Choroid plexus epithelial cell (primary cell): Measurements from ENCODE around the gene EPB41L2.
A peak's percentile ranks its signal among the peaks of the same experiment; 100 is the strongest.

ENCODE experiments used
- DNase-seq: peaks from one replicate; pipeline ENCODE4 v3.0.0-alpha.2; 2010; ENCODE audit warnings: low read depth
- H3K4me3 ChIP-seq: 2 replicates; pipeline ENCODE4 v1.5.1; 2011; ENCODE audit warnings: low read depth, mild to moderate bottlenecking, control low read depth, low read length, moderate library complexity
- CTCF ChIP-seq: conservative IDR thresholded peaks from 2 replicates; pipeline ENCODE4 v1.5.1; 2011; ENCODE audit warnings: low read depth, mild to moderate bottlenecking, control low read depth, inconsistent platforms, low read length, moderate library complexity

EPB41L2 gene

GRCh38 chr6:130846501-130846900, 216.5 kb downstream of the EPB41L2 start:
- H3K4me3 ChIP-seq = no peak overlapping the region
- DNase-seq = no peak
- no peak for TF ChIP-seq CTCF

DNA sequence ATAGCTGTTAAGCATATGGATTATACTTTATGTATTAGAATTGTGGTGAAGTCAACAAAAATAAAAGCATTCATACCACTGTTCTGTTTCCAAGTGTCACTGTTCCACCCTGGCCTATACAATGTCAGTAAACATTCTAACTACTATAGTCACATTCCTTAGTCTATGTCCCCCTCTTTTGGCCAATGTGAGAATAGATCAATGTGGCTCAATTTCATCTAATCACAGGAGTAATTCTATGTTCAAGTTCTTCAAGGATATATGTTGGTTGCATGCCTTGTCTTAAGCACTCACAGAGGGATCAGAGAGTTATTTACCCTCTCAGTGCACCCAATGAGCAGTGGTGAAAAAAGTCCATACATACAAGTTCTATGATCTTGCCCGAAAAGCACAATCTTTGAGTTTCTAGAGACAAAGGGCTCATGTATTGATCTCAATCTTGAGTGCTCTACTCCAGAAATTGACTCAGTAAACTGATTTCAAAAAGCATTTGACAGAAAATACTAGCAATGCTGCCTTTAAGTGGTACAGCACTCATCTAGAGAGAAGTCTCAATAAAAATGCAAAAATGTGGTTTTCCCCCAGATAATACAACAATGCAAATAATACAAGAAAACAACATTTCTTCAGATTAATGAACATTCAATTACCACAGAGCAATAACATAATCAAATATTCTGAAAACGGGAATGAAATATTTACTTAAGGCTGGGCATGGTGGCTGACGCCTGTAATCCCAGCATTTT, 219.3 kb downstream of the EPB41L2 start:
- peak; percentile 62 for TF ChIP-seq CTCF
- no peak overlapping the region for H3K4me3 ChIP-seq
- peak; percentile 69 for DNase-seq

GRCh38 chr6:130841128-130841728, 221.8 kb downstream of the EPB41L2 start:
- H3K4me3 ChIP-seq = no peak overlapping the region
- TF ChIP-seq CTCF = no peak
- no peak for DNase-seq

GRCh38 chr6:130840050-130840449, 223.0 kb downstream of the EPB41L2 start:
- DNase-seq = no peak
- TF ChIP-seq CTCF = no peak
- H3K4me3 ChIP-seq = no peak overlapping the region

GRCh38 chr6:130839379-130839778, 223.7 kb downstream of the EPB41L2 start:
- no peak for TF ChIP-seq CTCF
- no peak overlapping the region for H3K4me3 ChIP-seq
- DNase-seq = no peak

- H3K4me3 ChIP-seq = no peak overlapping the region
- TF ChIP-seq CTCF = no peak
- DNase-seq = peak; percentile 11
Measured at GRCh38 chr6:130838951-130839350, 224.1 kb downstream of the EPB41L2 start.

- DNase-seq = no peak
- TF ChIP-seq CTCF = no peak
- no peak overlapping the region for H3K4me3 ChIP-seq
Measured at GRCh38 chr6:130838250-130838860, 224.7 kb downstream of the EPB41L2 start.
